NCI-H446 (cell line): ENCODE data around the gene AQP6.
"Not testable (repeated sequence)": the region's sequence is repeated elsewhere in the genome, so short reads cannot be mapped to it uniquely, and the experiment has no call there.

ENCODE experiments used
- DNase-seq, 2 experiments: peaks; one replicate each; lab custom pipeline; 2025; lab: John Stamatoyannopoulos, UW

AQP6 gene

GRCh38 chr12:49989400-49989799 is 16.7 kb downstream of the AQP6 start:
- DNase-seq: not testable (repeated sequence)

- no peak for DNase-seq
Observed at GRCh38 chr12:49990273-49990672, 17.5 kb downstream of the AQP6 start.

- DNase-seq: no peak
Observed at GRCh38 chr12:49998453-49998852, 25.7 kb downstream of the AQP6 start.

- DNase-seq: no peak
Observed at GRCh38 chr12:50003595-50003994, 30.8 kb downstream of the AQP6 start.

- no peak for DNase-seq
Observed at GRCh38 chr12:50004696-50005095, 31.9 kb downstream of the AQP6 start.

GRCh38 chr12:50005175-50005574 is 32.4 kb downstream of the AQP6 start:
- no peak for DNase-seq

GRCh38 chr12:50006280-50006679 is 33.5 kb downstream of the AQP6 start:
- DNase-seq: no peak

- DNase-seq: no peak
Observed at GRCh38 chr12:50006754-50007442, 34.2 kb downstream of the AQP6 start.

GRCh38 chr12:50013361-50014147 is 40.8 kb downstream of the AQP6 start:
- DNase-seq: no peak

- DNase-seq: no peak
Observed at GRCh38 chr12:50014342-50014741, 41.6 kb downstream of the AQP6 start.

GRCh38 chr12:50016501-50017475 is 44.0 kb downstream of the AQP6 start:
- DNase-seq: peak in 1 of 2 experiments; percentile 20

- no peak for DNase-seq
Observed at GRCh38 chr12:50017641-50018040, 44.9 kb downstream of the AQP6 start.

- no peak for DNase-seq
Observed at GRCh38 chr12:50018154-50018553, 45.4 kb downstream of the AQP6 start.

- DNase-seq: no peak
Observed at GRCh38 chr12:50018968-50019367, 46.2 kb downstream of the AQP6 start.

GRCh38 chr12:50019524-50019923 is 46.8 kb downstream of the AQP6 start:
- no peak for DNase-seq

GRCh38 chr12:50021031-50021430 is 48.3 kb downstream of the AQP6 start:
- DNase-seq: no peak

GRCh38 chr12:50022903-50023302 is 50.2 kb downstream of the AQP6 start:
- no peak for DNase-seq

GRCh38 chr12:50024227-50024626 is 51.5 kb downstream of the AQP6 start:
- DNase-seq: no peak

- DNase-seq: no peak
Observed at GRCh38 chr12:50024805-50025186, 52.0 kb downstream of the AQP6 start.

- peak; percentile 98 to 99 for DNase-seq
Observed at GRCh38 chr12:50025187-50026059, 52.7 kb downstream of the AQP6 start, which contains the start of gene RACGAP1. Gene RACGAP1, minus strand, starts transcription at chr12:50025494. Its CDS starts 8,779 bp downstream, at chr12:50016715.

- DNase-seq: no peak
Observed at GRCh38 chr12:50026691-50027090, 53.9 kb downstream of the AQP6 start.
